HG03025 (cell line): ENCODE data around the gene MAGI1.

ENCODE experiments used
- ATAC-seq: cut with Tn5 transposase; IDR thresholded peaks from one replicate; pipeline ENCODE4 v1.9.1; 2021; ENCODE audit warnings: mild to moderate bottlenecking, moderate library complexity; ENCODE audit not compliant: unreplicated experiment, low FRiP score

The MAGI1 gene

DNA sequence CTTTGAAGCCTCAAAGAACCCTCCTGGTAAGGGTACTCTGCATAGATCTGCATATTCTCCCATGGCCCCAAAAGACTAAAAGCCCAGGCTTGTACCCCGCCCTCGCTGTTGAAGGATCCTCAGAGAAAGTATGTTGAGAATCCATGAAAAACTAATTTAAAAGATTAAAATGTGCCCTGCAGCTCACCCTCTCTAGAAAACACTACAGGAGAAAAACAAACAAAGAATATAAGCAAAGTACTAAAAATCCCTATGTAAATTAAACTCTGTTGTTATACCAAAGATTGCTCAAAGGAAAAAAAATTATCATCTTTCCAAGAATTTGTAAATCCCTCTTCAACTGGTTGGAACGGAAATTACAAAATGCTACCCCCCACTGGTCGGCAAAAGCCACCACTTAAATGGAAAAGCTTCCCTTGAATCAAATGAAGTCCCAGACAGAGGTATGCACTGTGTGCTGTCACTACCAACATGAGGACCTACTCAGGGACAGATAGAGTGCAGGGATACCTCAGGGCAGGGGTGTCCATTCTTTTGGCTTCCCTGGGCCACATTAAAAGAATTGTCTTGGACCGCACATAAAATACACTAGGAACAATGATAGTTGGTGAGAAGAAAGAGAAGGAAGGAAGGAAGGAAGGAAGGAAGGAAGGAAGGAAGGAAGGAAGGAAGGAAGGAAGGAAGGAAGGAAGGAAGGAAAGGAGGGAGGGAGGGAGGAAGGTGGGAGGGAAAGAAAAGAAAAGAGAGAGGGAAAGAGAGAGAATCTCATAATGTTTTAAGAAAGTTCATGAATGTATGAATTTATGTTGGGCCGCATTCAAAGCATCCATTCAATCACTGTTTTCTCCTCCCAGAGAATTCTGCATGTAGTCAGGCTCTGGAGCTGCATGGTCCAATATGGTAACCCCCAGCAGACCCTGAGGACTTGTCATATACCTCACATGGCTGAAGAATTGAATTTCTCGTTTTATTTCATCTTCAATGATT lies 88.1 kb downstream of the MAGI1 start:
- ATAC-seq: no peak

DNA sequence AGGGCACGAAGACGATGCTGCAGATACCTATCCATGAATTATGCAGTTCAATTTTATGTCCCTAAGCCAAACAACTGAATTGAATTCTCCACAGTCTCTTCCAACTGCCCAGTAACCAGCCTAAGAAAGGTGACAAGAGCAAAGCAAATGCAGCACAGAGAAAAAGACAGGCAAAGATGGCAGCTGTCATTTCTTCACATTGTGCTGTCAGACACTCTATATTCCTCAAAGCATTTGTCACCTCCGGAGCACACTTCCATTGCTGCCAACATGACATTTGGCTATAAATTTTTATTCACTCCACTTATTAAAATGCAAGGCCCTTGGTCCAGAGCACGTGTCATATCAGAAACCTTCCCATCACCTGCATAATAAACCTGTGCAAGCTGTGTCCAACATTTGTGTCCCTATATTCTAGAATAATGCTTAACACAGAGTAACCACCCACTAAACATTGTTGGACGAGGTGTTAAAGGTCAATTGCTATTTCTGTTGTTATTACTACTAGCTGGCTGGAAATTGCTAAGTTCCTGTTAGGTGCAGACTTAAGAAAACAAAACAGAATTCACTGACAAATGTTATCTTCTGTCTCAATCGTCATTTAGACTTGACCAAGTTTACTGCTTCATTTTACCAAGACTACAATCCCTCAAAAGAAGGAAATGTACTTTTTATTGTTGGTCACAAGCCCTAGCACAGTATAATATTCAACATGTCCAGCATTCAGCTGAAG lies 89.7 kb downstream of the MAGI1 start:
- ATAC-seq: no peak

DNA sequence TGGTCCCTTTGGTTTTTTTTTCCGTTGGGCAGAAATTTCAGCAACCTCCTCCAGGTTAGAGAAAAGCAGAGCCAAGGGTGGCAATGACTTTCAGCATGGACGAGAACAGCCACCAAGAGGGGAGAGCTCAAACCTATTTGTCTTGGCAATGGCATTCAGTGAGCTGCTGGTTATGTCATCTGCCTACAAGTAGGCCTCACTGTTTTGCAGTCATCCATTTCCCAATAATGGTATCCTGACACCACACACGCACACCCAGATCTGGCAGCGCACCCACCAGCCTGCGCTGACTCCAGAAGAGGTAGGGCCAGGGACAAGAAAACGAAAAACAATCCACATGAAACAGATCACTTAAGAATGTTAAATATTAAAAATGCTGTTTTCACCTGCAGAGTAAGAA lies 92.3 kb downstream of the MAGI1 start:
- ATAC-seq: no peak

DNA sequence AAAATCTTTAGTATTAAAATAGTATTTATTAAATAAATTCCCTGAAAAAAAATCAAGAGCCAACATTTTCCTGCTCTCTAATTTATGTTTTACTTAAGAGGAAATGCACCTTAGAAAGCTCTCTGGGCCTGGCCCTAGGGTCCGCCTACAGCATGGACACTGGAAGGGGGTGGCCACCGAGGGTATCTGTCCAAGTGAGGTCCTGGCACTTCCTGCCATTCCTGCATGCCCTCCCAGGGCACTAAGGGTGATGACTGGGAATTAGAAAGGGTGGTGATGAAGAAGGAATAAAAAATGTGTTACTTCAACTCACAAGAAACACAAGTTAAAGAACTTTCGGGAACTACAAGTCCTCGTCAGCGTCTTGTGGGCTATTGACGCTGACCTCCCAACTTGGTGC lies 92.8 kb downstream of the MAGI1 start:
- no peak for ATAC-seq

DNA sequence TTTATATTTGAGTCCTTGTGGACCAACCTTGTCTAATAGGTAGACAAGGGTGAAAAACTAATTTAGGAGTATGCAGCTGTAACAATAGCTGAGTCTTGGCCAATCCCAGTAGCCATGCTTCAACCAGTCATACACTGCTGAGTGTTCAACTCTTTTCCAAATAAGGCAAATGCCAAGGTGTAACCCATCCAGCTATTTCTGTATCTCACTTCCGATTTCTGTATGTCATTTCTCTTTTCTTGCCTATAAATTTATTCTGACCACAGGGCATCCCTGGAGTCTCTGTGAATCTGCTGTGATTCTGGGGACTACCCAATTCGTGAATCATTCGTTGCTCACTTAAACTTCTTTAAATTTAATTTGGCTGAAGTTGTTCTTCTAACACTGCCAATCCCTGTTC lies 93.2 kb downstream of the MAGI1 start:
- no peak for ATAC-seq

DNA sequence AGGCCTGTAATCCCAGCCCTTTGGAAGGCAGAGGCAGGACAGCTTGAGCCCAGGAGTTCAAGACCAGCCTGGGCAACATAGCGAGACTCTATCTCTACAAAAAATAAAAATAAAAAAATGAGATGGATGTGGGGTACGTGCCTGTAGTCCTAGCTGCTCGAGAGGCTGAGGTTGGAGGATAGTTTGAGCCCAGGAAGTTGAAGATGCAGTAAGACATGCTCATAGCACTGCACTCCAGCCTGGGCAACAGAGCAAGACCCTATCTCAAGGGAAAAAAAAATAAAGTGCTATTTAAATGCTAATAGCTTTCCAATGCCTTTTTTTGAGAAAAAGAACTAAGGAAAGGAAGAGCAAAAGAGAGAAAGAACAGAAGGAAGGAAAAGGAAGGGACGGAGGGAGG lies 94.5 kb downstream of the MAGI1 start:
- no peak for ATAC-seq

DNA sequence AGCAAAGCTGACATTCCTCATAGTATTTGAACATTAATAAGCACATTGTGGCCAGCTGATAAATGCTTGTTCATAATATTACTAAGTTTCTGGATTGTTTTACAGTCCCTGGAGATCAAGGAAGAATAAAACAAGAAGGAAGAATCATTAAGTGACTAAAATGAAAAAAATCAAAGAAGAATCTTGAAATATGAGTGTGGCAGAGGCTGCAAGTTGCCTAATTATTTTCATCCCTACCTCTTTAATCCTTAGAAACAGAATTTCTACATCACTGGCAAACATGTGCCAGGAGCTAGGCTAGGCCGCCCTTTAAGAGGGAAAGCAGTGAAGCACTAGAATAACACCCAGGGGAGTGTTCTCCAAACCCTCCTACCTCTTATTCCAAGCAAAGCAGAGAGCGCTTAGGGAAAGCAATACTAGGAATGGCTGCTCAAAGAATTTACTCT lies 98.9 kb downstream of the MAGI1 start:
- ATAC-seq: no peak

DNA sequence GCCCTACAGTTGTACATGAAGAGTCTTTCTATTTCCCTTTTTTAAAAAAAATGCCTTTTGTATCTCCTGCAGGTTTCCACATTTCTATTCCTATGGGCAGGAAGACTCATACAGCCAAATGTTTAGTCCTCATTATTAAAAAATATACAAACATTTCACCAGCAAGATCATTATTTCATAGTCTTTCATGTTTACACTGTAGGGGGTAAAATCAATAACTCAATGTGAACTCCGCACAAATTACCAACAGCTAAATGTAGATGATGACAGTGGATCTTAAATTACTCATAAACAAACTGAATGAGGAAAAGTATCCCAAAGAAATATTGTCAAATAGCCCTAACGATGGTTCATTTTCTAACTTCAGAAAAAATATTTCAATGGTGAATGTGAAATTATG lies 99.5 kb downstream of the MAGI1 start:
- ATAC-seq: no peak

DNA sequence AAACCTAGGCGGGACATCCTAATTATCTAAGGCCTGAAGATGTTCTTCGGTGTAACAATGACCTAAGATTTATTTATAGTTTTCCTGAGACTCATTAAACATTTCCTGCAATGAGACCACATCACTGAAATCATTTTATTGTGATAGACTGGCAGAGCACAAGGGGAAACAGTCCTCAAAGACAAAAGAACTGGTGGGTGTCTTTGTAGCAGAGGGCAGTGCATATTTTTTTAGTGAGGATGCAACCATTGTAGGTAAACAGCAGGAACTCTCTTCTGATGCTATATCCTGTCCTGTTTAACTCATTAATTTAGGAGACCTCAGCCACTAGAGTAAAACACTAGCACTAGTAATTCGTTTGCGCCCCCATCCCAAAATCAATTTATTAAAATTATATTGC lies 100.0 kb downstream of the MAGI1 start:
- no peak for ATAC-seq

DNA sequence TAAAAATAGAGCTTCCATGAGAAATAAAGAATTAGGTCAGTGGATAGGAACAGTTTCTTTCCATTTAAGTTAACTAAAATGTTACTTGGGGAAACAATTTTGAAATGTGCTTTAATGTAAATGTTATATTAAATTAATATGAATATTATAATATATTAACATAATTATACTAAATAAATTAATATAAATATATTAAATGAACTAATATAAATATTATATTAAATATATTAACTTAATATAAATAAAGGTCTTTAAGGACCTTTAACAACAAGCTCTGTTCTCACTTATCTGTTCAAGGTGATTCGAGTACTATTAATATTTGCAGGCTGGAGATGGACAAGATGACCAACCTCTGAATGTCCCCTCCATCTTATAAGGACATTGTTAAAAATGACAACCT lies 100.6 kb downstream of the MAGI1 start:
- ATAC-seq: no peak

DNA sequence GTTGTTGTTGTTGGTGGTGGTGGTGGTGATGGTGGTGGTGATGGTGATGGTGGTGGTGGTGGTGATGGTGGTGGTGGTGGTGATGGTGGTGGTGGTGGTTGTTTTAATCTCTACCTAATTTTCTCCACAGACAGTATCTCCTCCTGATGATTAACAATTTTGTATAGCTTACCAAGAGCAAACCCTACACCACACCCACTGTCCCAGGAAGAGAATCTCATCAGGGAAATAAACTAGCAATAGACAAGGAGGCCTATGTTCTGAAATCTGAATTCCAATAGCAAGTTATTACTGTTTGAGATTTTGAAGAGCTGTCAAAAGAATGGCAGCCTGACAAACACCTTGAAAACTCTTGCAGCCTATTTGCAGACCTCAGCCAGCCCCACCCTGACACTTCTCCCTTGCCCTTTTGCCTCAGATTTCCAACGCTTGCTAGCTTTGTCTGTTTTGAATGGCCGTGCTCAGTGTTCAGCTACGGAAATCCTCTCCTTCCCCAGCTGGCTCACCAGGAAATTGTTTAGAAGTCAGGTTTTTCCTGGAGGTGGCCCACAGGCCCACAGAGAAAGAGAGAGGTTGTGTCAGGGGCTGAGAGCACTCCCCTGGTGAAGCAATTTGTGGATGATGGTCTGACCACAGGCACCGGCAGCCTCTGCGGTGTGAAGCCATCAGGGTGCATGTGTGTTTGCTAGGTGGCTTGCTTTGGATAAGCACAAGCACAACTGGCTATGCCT lies 101.6 kb downstream of the MAGI1 start:
- no peak for ATAC-seq

DNA sequence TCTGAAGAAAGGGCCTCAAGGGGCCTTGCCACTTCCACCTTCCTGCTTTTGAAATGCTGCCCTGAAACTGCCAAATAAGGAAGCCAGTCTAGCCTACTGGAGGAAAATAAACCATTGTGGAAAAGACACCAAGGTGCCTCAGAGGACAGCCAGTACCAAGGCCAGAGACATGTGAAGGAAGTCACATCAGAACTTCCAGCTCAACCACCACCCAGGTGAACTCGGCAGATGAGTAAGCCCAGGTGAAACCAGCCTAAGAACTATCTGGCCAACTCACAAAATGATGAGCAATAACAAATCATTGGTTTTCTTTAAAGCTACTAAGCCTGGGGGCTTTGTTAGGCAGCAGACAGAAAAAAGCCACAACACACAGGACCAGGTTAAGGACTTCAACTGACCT lies 103.0 kb downstream of the MAGI1 start:
- no peak for ATAC-seq

DNA sequence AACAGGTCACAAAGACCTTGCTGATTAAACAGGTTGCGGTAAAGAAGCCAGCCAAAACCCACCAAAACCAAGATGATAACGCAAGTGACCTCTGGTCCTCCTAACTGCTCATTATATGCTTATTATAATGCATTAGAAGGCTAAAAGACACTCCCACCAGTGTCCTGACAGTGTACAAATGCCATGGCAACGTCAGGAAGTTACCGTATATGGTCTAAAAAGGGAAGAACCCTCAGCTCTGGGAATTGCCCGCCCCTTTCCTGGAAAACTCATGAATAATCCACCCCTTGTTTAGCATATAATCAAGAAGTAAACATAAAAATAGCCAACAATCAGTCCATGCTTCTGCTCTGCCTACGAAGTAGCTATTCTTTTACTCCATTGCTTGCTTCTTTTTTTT lies 108.1 kb downstream of the MAGI1 start:
- ATAC-seq: no peak

DNA sequence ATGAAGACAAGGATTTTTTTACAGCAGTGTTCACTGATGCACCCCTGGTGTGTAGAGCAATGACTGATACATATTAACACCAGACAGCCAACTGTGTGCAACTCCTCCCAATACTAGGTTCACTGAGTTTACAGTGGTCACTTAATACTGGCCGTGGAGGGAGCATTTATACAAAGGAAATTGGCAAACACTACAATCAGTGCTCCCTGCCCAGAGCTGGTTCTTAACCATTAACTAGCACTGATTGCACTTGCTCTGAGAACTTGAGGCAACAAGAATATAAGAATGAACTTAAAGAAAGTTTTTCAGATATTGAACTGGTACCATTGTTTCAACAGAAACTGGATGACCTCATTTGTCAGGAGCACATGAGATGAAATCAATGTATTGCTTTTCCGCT lies 110.6 kb downstream of the MAGI1 start:
- no peak for ATAC-seq

DNA sequence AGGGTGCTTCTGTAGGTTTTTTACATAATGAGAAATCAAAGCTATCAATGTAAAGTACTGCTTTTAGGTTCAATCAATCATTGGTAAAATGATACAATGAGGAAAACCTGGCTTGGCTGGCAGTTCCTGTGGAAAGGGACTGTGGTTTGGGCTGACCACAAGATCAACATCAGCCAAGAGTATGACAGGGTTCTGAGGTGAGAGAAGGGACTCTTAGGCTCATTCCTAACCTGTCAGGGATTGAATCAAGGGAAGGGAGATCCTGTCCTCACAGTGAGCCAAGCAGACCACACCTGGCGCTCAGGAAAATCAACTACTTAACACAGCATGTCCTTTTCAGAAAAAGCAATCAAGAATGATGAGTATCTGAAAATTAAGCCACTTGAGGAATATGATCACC lies 111.1 kb downstream of the MAGI1 start:
- ATAC-seq: no peak

DNA sequence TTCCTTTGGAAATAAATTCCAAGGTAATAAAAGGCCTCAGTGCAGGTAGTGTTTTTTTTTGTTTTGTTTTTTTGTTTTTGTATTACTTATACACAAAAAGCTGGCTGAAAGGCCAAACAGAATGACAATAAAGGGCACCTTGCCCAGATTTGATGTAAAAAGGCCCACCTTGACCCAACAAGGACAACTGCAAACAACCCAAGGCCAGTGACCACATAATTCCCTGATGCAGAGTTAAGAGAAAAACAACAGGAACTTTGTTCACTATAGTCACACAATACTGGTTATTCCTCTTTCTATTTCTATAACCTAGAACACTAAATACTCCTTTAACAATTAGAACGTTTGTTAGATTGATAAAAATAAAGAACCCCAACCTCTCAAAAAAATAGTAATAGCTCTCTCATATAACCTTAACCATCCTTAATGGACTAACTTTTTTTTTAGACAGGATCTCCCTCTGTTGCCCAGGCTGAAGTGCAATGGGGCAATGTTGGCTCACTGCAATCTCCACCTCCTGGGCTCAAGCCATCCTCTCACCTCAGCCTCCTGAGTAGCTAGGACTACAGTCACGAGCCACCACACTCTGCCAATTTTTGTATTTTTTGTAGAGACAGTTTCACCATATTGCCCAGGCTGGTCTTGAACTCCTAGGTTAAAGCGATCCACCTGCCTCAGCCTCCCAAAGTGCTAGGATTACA lies 113.3 kb downstream of the MAGI1 start:
- ATAC-seq: no peak

DNA sequence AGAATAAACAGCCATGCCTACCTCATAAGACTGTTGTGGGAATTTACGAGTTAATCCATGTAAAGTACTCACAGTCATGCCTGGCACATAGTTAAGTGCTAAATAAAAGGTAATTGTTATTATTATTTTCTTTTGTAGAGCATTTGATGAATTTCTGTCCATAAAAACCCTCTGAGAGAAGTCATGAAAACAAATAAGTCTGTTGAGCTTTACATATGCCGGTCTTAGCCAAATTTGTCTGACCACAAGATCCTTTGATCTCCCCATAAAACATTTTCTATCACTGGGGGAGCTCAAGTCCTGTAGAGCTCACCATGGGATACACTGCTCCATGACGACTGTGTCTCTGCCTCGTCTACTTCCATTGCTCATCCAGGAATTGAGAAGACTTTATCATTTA lies 114.0 kb downstream of the MAGI1 start:
- no peak for ATAC-seq

DNA sequence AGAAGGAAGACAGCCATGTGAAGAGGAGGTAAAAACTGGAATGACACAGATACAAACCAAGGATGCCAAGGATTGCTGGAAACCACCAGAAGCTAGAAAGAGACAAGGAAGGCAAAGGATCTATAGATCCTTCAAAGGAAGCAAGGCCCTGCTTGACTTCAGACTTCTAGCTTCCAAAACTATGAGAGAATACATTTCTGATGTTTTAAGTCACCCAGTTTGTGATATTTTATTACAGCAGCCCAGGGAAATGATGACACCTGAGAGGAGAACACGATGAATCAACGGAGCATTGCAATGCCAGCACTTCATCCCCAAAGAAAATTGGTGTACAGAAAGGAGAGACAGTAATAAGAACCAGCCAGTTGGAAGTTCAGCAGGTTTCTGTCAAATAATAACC lies 116.3 kb downstream of the MAGI1 start:
- no peak for ATAC-seq

DNA sequence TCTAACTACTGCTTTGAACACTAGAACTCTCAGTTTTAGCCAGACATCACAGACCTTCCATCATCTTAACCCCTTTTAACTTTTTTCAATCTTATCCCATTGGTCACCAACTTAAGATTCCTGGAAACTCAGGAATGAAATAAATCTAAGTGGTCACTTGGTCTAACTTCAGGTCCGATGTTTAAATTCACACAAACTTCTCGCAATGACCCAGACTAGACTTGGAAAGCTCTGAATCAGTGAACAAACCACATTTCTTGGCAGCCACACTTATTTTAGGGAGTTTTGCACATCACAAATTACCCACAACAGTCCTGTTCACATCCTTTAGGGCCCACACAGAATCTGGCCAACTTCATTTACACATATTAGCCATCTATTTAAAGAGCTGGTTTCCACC lies 118.9 kb downstream of the MAGI1 start:
- ATAC-seq: no peak

DNA sequence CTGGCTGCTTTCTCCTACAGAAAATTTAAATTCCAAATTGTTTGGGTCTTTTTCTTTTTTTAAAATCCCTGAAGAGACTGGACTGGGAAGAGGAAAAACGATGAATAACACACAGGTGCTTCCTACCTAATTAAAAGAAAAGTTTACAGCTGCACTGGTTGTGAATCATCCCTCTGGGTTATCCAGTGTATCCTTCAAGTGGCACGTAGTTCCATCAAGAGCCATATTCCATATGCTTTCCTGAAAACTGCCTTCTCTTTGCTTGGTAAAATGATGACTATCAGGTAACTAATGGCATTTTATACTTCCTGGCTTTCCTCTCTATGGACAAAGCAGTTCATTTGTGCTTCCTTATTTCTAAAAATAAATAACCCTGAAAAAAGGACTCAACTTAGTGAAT lies 123.2 kb downstream of the MAGI1 start:
- ATAC-seq: no peak
